HEK293 (cell line): Measurements from ENCODE around the gene GABRB2.

Experiments
- CTCF ChIA-PET: fragments of 350-600 bp; formaldehyde crosslinking; extraction: SDS; loops from one replicate; lab custom pipeline; 2021; ENCODE audit warnings: antibody characterized with exemption; lab: Yijun Ruan, JAX
- POLR2A ChIA-PET: fragments of 300-600 bp; formaldehyde crosslinking; extraction: SDS; loops from one replicate; lab custom pipeline; 2020; ENCODE audit warnings: antibody characterized with exemption, inconsistent platforms; lab: Yijun Ruan, JAX
- H3K27ac ChIP-seq: fragments of 200-500 bp; sonication (Bioruptor generic); 2 replicates; pipeline ENCODE4 v1.5.1; 2014; ENCODE audit warnings: low read depth, low read length, control low read depth, inconsistent platforms; ENCODE audit errors: extremely low read depth
- H3K36me3 ChIP-seq, 2 experiments: fragments of 200-500 bp in 1 of 2; sonication (Bioruptor generic) in 1 of 2; 1 replicate in 1 of 2; 2 replicates in 1 of 2; pipeline ENCODE4 v1.5.1; 2014 to 2017; ENCODE audit warnings: inconsistent platforms in 2 of 2, low read length in 2 of 2; ENCODE audit not compliant: control insufficient read depth in 2 of 2, insufficient read depth in 1 of 2
- H3K4me1 ChIP-seq: fragments of 200-500 bp; sonication (Bioruptor generic); 2 replicates; pipeline ENCODE4 v1.5.1; 2014; ENCODE audit warnings: mild to moderate bottlenecking, low read length, inconsistent platforms; ENCODE audit not compliant: control insufficient read depth, insufficient read depth
- H3K4me3 ChIP-seq: 2 replicates; pipeline ENCODE4 v1.5.1; 2011; ENCODE audit warnings: low read depth, mild to moderate bottlenecking, control low read depth, low read length, moderate library complexity
- H3K9me3 ChIP-seq: fragments of 200-500 bp; sonication (Bioruptor generic); 2 replicates; pipeline ENCODE4 v1.5.1; 2014; ENCODE audit warnings: low read depth, low read length, inconsistent platforms; ENCODE audit not compliant: control insufficient read depth, insufficient read depth
- BCL11A ChIP-seq: fragments of 450-650 bp; formaldehyde crosslinking; IDR thresholded peaks from 2 replicates; pipeline ENCODE4 v1.5.1; 2016; ENCODE audit warnings: low read depth, missing biosample characterization, missing genetic modification characterization
- PATZ1 ChIP-seq: fragments of 450-650 bp; formaldehyde crosslinking; IDR thresholded peaks from 2 replicates; pipeline ENCODE4 v1.5.1; 2016; ENCODE audit warnings: missing biosample characterization, missing genetic modification characterization
- SCRT1 ChIP-seq: fragments of 450-650 bp; formaldehyde crosslinking; IDR thresholded peaks from 2 replicates; pipeline ENCODE4 v1.5.1; 2016; ENCODE audit warnings: missing biosample characterization, missing genetic modification characterization, borderline replicate concordance
- ZBTB20 ChIP-seq: fragments of 450-650 bp; formaldehyde crosslinking; IDR thresholded peaks from 2 replicates; pipeline ENCODE4 v1.5.1; 2016; ENCODE audit warnings: missing biosample characterization, missing genetic modification characterization
- ZBTB21 ChIP-seq: fragments of 450-650 bp; formaldehyde crosslinking; IDR thresholded peaks from 2 replicates; pipeline ENCODE4 v1.5.1; 2017; ENCODE audit warnings: missing biosample characterization, missing genetic modification characterization
- ZEB2 ChIP-seq: fragments of 450-650 bp; formaldehyde crosslinking; IDR thresholded peaks from 2 replicates; pipeline ENCODE4 v1.5.1; 2016; ENCODE audit warnings: missing biosample characterization, missing genetic modification characterization
- ZFP41 ChIP-seq: fragments of 450-650 bp; formaldehyde crosslinking; IDR thresholded peaks from 2 replicates; pipeline ENCODE4 v1.5.1; 2016; ENCODE audit warnings: missing biosample characterization, missing genetic modification characterization, borderline replicate concordance
- ZIC2 ChIP-seq: fragments of 450-650 bp; formaldehyde crosslinking; IDR thresholded peaks from 2 replicates; pipeline ENCODE4 v1.5.1; 2016; ENCODE audit warnings: missing biosample characterization, missing genetic modification characterization
- ZNF112 ChIP-seq: fragments of 450-650 bp; formaldehyde crosslinking; IDR thresholded peaks from 2 replicates; pipeline ENCODE4 v1.5.0; 2017; ENCODE audit warnings: missing biosample characterization, missing genetic modification characterization
- ZNF19 ChIP-seq: fragments of 450-650 bp; formaldehyde crosslinking; IDR thresholded peaks from 2 replicates; pipeline ENCODE4; 2016; ENCODE audit warnings: missing biosample characterization, missing genetic modification characterization, low read depth
- ZNF26 ChIP-seq: fragments of 450-650 bp; formaldehyde crosslinking; IDR thresholded peaks from 2 replicates; pipeline ENCODE4 v1.5.1; 2016; ENCODE audit warnings: missing biosample characterization, missing genetic modification characterization
- ZNF302 ChIP-seq: fragments of 450-650 bp; formaldehyde crosslinking; IDR thresholded peaks from 2 replicates; pipeline ENCODE4 v1.5.1; 2016; ENCODE audit warnings: missing biosample characterization, missing genetic modification characterization, low read depth
- ZNF324 ChIP-seq: fragments of 450-650 bp; formaldehyde crosslinking; IDR thresholded peaks from 2 replicates; pipeline ENCODE4 v1.5.1; 2016; ENCODE audit warnings: missing biosample characterization, missing genetic modification characterization
- ZNF366 ChIP-seq: fragments of 450-650 bp; formaldehyde crosslinking; conservative IDR thresholded peaks from 2 replicates; pipeline ENCODE4 v1.5.1; 2016; ENCODE audit warnings: missing biosample characterization, missing genetic modification characterization
- ZNF404 ChIP-seq: fragments of 450-650 bp; formaldehyde crosslinking; IDR thresholded peaks from 2 replicates; pipeline ENCODE4 v1.5.1; 2017; ENCODE audit warnings: missing biosample characterization, missing genetic modification characterization
- ZNF423 ChIP-seq: fragments of 450-650 bp; formaldehyde crosslinking; IDR thresholded peaks from 2 replicates; pipeline ENCODE4 v1.5.1; 2016; ENCODE audit warnings: missing biosample characterization, missing genetic modification characterization
- ZNF433 ChIP-seq: fragments of 450-650 bp; formaldehyde crosslinking; IDR thresholded peaks from 2 replicates; pipeline ENCODE4 v1.5.1; 2016; ENCODE audit warnings: missing biosample characterization, missing genetic modification characterization, low read depth
- ZNF521 ChIP-seq: fragments of 450-650 bp; formaldehyde crosslinking; IDR thresholded peaks from 2 replicates; pipeline ENCODE4 v1.5.1; 2017; ENCODE audit warnings: missing biosample characterization, mild to moderate bottlenecking, missing genetic modification characterization
- ZNF530 ChIP-seq: fragments of 450-650 bp; formaldehyde crosslinking; IDR thresholded peaks from 2 replicates; pipeline ENCODE4 v1.5.1; 2016; ENCODE audit warnings: low read depth, missing biosample characterization, missing genetic modification characterization
- ZNF555 ChIP-seq: fragments of 450-650 bp; formaldehyde crosslinking; conservative IDR thresholded peaks from 2 replicates; pipeline ENCODE4 v1.5.1; 2017; ENCODE audit warnings: missing biosample characterization, mild to moderate bottlenecking, missing genetic modification characterization, inconsistent platforms
- ZNF623 ChIP-seq: fragments of 450-650 bp; formaldehyde crosslinking; IDR thresholded peaks from 2 replicates; pipeline ENCODE4 v1.5.1; 2016; ENCODE audit warnings: missing biosample characterization, missing genetic modification characterization
- ZNF658 ChIP-seq: fragments of 450-650 bp; formaldehyde crosslinking; IDR thresholded peaks from 2 replicates; pipeline ENCODE4; 2016; ENCODE audit warnings: missing biosample characterization, missing genetic modification characterization
- ZNF677 ChIP-seq: fragments of 450-650 bp; IDR thresholded peaks from 2 replicates; pipeline ENCODE4 v1.5.0; 2018; ENCODE audit warnings: missing biosample characterization, mild to moderate bottlenecking, missing genetic modification characterization, moderate library complexity
- ZSCAN23 ChIP-seq: fragments of 450-650 bp; formaldehyde crosslinking; IDR thresholded peaks from 2 replicates; pipeline ENCODE4 v1.5.1; 2016; ENCODE audit warnings: missing biosample characterization, missing genetic modification characterization
- TF ChIP-seq, protein P1 (sequence below): fragments of 450-650 bp; formaldehyde crosslinking; IDR thresholded peaks from 2 replicates; pipeline ENCODE4 v1.5.1; 2016; ENCODE audit warnings: missing biosample characterization, missing genetic modification characterization, borderline replicate concordance
- TF ChIP-seq, protein P2 (sequence below): fragments of 450-650 bp; formaldehyde crosslinking; IDR thresholded peaks from 2 replicates; pipeline ENCODE4 v1.5.1; 2016; ENCODE audit warnings: missing biosample characterization, missing genetic modification characterization
- TF ChIP-seq, protein P3 (sequence below): fragments of 450-650 bp; formaldehyde crosslinking; IDR thresholded peaks from 2 replicates; pipeline ENCODE4 v1.5.1; 2016; ENCODE audit warnings: missing biosample characterization, missing genetic modification characterization

GABRB2 gene

DNA sequence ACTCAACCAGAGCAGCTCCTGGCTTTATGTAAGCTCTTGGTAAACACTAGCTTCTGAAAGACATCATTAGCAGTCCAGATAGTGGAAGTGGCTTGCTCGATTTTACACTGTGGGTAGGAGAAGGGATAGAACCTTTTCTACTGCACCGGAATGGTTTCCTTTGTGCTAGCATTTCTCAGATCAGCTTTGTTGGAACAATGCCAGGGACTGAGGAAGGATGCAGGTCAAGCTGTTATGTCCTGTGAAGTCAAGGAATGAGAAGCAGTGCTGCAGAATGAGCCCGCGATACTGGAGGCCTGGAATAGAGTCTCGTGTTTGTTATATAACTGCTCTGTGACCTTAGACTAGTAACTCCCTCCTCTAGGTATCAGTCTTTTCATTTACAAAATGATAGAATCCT lies 233.6 kb downstream of the GABRB2 start (continued):
- TF ChIP-seq ZNF521: no peak

GRCh38 chr5:161311965-161312364 lies 234.6 kb downstream of the GABRB2 start:
- Histone ChIP-seq H3K4me1 (no peaks in the 10 kb centered on the region), H3K9me3 (no peaks in the 10 kb centered on the region), H3K27ac (no peak overlapping the region), H3K36me3 (no peaks in the 10 kb centered on the region)
- CTCF ChIA-PET: no interaction called here
- POLR2A ChIA-PET: no interaction called here
- TF ChIP-seq, protein P1, sequence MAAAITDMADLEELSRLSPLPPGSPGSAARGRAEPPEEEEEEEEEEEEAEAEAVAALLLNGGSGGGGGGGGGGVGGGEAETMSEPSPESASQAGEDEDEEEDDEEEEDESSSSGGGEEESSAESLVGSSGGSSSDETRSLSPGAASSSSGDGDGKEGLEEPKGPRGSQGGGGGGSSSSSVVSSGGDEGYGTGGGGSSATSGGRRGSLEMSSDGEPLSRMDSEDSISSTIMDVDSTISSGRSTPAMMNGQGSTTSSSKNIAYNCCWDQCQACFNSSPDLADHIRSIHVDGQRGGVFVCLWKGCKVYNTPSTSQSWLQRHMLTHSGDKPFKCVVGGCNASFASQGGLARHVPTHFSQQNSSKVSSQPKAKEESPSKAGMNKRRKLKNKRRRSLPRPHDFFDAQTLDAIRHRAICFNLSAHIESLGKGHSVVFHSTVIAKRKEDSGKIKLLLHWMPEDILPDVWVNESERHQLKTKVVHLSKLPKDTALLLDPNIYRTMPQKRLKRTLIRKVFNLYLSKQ: no peak
- TF ChIP-seq BCL11A (tag by site-specific recombination) (no peak), ZNF366 (no peak), ZBTB20 (tag by site-specific recombination) (no peak), ZNF404 (tag by site-specific recombination) (no peak), ZEB2 (tag by site-specific recombination) (no peak), ZSCAN23 (tag by site-specific recombination) (no peak), ZNF112 (tag by site-specific recombination) (no peak), ZNF658 (tag by site-specific recombination) (no peak), ZNF19 (no peak), ZNF623 (no peak), ZNF26 (no peak), ZNF677 (no peak), ZNF530 (tag by site-specific recombination) (no peak), ZNF433 (tag by site-specific recombination) (no peak)
- TF ChIP-seq, all 188 proteins: peak for 0
- H3K4me3 ChIP-seq: no peak overlapping the region

DNA sequence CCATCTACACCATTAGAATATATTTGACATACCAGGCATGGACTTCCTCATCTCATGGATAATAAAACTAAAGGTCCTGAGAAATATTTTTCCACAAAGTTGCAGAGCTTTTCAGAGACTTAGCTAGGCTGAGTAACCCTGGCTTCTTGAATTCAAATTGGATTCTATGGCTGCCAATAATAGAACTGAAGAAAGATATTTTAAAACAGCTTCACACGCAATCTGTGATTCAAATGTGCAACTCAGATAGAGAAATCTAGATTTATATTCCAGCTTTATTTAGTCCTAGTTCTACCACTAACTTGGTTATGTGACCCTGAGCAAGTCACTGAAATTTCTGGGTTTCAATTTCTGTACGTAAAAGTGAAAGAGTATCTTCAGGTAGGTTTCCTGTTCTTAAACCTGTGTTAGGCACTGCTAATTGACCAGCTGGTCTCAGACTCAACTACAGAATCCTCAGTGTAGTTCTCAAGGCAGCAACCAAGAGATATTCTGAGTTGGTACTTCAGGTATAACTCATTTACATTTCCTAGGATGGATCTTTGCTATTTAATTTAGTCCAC lies 235.3 kb downstream of the GABRB2 start:
- CTCF ChIA-PET: no interaction called here
- Histone ChIP-seq H3K9me3 (no peaks in the 10 kb centered on the region), H3K4me1 (no peaks in the 10 kb centered on the region), H3K4me3 (no peak overlapping the region), H3K27ac (no peak overlapping the region), H3K36me3 (no peaks in the 10 kb centered on the region)
- POLR2A ChIA-PET: no interaction called here
- TF ChIP-seq SCRT1 (tag by site-specific recombination) (no peak), ZNF555 (no peak), ZNF423 (tag by site-specific recombination) (no peak), ZIC2 (no peak), ZNF302 (no peak), ZBTB21 (tag by site-specific recombination) (no peak), PATZ1 (tag by site-specific recombination) (no peak), ZNF324 (tag by site-specific recombination) (no peak), ZFP41 (tag by site-specific recombination) (no peak)
- TF ChIP-seq, protein P2, sequence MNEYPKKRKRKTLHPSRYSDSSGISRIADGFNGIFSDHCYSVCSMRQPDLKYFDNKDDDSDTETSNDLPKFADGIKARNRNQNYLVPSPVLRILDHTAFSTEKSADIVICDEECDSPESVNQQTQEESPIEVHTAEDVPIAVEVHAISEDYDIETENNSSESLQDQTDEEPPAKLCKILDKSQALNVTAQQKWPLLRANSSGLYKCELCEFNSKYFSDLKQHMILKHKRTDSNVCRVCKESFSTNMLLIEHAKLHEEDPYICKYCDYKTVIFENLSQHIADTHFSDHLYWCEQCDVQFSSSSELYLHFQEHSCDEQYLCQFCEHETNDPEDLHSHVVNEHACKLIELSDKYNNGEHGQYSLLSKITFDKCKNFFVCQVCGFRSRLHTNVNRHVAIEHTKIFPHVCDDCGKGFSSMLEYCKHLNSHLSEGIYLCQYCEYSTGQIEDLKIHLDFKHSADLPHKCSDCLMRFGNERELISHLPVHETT (tag by site-specific recombination): no peak
- TF ChIP-seq, protein P3, sequence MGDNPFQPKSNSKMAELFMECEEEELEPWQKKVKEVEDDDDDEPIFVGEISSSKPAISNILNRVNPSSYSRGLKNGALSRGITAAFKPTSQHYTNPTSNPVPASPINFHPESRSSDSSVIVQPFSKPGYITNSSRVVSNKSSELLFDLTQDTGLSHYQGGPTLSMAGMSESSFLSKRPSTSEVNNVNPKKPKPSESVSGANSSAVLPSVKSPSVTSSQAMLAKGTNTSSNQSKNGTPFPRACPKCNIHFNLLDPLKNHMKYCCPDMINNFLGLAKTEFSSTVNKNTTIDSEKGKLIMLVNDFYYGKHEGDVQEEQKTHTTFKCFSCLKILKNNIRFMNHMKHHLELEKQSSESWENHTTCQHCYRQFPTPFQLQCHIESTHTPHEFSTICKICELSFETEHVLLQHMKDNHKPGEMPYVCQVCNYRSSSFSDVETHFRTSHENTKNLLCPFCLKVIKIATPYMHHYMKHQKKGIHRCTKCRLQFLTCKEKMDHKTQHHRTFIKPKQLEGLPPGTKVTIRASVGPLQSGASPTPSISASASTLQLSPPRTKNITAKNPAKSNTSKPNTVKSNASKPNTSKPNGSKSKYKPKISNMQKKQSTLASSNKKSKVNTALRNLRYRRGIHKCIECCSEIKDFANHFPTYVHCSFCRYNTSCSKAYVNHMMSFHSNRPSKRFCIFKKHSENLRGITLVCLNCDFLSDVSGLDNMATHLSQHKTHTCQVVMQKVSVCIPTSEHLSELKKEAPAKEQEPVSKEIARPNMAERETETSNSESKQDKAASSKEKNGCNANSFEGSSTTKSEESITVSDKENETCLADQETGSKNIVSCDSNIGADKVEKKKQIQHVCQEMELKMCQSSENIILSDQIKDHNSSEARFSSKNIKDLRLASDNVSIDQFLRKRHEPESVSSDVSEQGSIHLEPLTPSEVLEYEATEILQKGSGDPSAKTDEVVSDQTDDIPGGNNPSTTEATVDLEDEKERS: no peak
